ENCODE measurements around the gene UBC.

The UBC gene

DNA sequence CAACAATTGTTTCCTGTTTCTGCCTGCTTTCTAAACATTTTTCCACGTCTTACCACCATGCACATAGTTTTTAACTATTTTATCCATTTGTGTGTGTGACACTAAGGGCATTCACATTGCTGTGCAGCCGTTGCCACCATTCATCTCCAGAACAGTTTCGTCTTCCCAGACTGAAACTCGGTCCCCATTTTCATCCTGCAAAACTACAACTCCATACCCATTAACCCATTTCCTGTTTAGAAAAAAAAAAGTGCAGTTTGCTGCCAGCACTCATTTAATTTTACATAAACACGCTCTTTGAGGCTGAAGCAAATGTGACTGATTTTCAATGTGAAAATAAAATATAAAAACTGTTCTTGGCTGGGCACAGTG lies 15.5 kb downstream of the UBC start:
- H3F3A ChIP-seq (ENCODE audit: low read depth): no peaks in the 10 kb centered on the region
- H2AFZ ChIP-seq (ENCODE audit: low read length): 0 out of 2 replicates have a peak overlapping the region, but pooled peaks have one; percentile 18
- no peaks in the 10 kb centered on the region for H3K9me3 ChIP-seq (ENCODE audit: insufficient read depth, low read depth, low read length)
- no peaks in the 10 kb centered on the region for H3K27me3 ChIP-seq (ENCODE audit: insufficient read depth, low read length, poor library complexity, severe bottlenecking)
- peak overlapping the region; percentile 6 for H3K9ac ChIP-seq (ENCODE audit: low read depth, low read length, poor library complexity, severe bottlenecking)
- H3K79me2 ChIP-seq (ENCODE audit: insufficient read depth, low read length): no peaks in the 10 kb centered on the region
- no peaks in the 10 kb centered on the region for H4K20me1 ChIP-seq (ENCODE audit: insufficient read depth, low read length, poor library complexity, severe bottlenecking)
- no peaks in the 10 kb centered on the region for H3K36me3 ChIP-seq (ENCODE audit: insufficient read depth, low read length)
- TF ChIP-seq, protein P1, sequence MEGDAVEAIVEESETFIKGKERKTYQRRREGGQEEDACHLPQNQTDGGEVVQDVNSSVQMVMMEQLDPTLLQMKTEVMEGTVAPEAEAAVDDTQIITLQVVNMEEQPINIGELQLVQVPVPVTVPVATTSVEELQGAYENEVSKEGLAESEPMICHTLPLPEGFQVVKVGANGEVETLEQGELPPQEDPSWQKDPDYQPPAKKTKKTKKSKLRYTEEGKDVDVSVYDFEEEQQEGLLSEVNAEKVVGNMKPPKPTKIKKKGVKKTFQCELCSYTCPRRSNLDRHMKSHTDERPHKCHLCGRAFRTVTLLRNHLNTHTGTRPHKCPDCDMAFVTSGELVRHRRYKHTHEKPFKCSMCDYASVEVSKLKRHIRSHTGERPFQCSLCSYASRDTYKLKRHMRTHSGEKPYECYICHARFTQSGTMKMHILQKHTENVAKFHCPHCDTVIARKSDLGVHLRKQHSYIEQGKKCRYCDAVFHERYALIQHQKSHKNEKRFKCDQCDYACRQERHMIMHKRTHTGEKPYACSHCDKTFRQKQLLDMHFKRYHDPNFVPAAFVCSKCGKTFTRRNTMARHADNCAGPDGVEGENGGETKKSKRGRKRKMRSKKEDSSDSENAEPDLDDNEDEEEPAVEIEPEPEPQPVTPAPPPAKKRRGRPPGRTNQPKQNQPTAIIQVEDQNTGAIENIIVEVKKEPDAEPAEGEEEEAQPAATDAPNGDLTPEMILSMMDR (conservative IDR thresholded peaks at IDR 0.05; ENCODE audit: low read length): no peak
- no peak for TF ChIP-seq EZH2phosphoT487 (IDR thresholded peaks at IDR 0.05; ENCODE audit: borderline replicate concordance)
- H3K4me3 ChIP-seq (ENCODE audit: low read length, poor library complexity, severe bottlenecking): no peak overlapping the region
- peaks cover 4% of the 10 kb centered on the region for H3K4me1 ChIP-seq (ENCODE audit: insufficient read depth, low read length, poor library complexity, severe bottlenecking)
- peak overlapping the region; percentile 34 for H3K4me2 ChIP-seq (ENCODE audit: low read depth, low read length, poor library complexity, severe bottlenecking)
- H3K9me2 ChIP-seq (replicated peaks; ENCODE audit: low read depth, low read length): no peaks in the 10 kb centered on the region

DNA sequence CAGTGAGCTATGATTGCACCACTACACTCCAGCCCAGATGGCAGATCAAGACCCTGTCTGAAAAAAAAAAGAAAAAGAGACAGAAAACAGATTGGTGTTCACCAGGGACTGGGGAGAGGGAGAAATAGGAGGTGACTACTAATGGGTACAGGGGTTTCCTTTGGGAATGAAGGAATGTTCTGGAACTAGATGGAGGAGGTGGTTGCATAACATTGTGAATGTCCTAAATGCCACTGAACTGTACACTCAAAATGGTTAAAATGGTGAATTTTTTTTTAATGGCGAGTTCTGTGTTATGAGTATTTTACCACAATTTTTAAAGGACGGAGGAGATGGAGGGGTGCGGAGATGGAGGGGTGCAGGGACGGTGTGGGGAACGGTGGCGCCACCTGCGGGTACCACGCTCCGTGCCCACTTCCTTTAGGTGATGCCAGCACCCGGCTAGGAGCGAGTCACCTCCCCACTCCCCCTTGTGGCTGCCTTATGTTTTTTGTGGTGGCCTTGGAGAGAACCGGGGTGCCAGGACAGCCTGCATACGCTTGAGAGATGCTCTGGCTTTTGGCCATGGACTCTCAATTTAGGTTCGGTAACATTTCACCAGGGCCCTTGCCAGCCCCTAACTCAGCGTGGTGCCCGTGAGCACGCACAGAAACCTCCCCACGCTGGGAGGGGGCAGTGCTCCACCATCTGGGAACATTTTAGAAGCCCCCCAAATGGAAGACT lies 16.1 kb downstream of the UBC start:
- no peaks in the 10 kb centered on the region for H3F3A ChIP-seq (ENCODE audit: low read depth)
- H3K36me3 ChIP-seq (ENCODE audit: insufficient read depth, low read length): no peaks in the 10 kb centered on the region
- H3K4me1 ChIP-seq (ENCODE audit: insufficient read depth, low read length, poor library complexity, severe bottlenecking): peaks cover 4% of the 10 kb centered on the region
- peak overlapping the region; percentile 69 for H2AFZ ChIP-seq (ENCODE audit: low read length)
- no peaks in the 10 kb centered on the region for H3K27me3 ChIP-seq (ENCODE audit: insufficient read depth, low read length, poor library complexity, severe bottlenecking)
- no peaks in the 10 kb centered on the region for H4K20me1 ChIP-seq (ENCODE audit: insufficient read depth, low read length, poor library complexity, severe bottlenecking)
- H3K9me2 ChIP-seq (replicated peaks; ENCODE audit: low read depth, low read length): no peaks in the 10 kb centered on the region
- peak overlapping the region; percentile 34 for H3K4me2 ChIP-seq (ENCODE audit: low read depth, low read length, poor library complexity, severe bottlenecking)
- no peaks in the 10 kb centered on the region for H3K9me3 ChIP-seq (ENCODE audit: insufficient read depth, low read depth, low read length)
- no peaks in the 10 kb centered on the region for H3K79me2 ChIP-seq (ENCODE audit: insufficient read depth, low read length)
- TF ChIP-seq, protein P1 (conservative IDR thresholded peaks at IDR 0.05; ENCODE audit: low read length): peak; percentile 94
- TF ChIP-seq EZH2phosphoT487 (IDR thresholded peaks at IDR 0.05; ENCODE audit: borderline replicate concordance): no peak
- peak overlapping the region; percentile 6 for H3K9ac ChIP-seq (ENCODE audit: low read depth, low read length, poor library complexity, severe bottlenecking)
- no peak overlapping the region for H3K4me3 ChIP-seq (ENCODE audit: low read length, poor library complexity, severe bottlenecking)

DNA sequence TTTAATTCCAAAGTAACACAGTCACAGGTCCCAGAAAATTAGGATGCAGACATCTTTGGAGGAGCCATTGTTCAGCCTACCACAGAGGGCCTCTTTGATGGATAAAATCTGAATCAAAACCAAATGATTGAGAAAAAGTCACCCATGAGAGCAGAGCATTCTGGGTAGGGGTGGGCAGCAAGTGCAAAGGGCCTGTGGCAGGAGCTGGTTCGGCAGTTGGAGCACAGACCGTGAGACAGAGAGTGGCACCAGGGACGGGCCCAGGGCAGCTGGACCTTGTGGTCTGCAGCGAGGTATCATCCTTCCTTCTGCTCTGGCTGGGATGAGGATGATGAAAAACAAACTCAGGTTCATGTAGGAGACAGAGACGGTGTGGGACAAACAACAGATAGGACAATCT lies 18.0 kb downstream of the UBC start:
- H3K9me2 ChIP-seq (replicated peaks; ENCODE audit: low read depth, low read length): no peaks in the 10 kb centered on the region
- no peak overlapping the region for H2AFZ ChIP-seq (ENCODE audit: low read length)
- no peaks in the 10 kb centered on the region for H3K36me3 ChIP-seq (ENCODE audit: insufficient read depth, low read length)
- no peak overlapping the region for H3K4me2 ChIP-seq (ENCODE audit: low read depth, low read length, poor library complexity, severe bottlenecking)
- TF ChIP-seq, protein P1 (conservative IDR thresholded peaks at IDR 0.05; ENCODE audit: low read length): no peak
- no peak for TF ChIP-seq EZH2phosphoT487 (IDR thresholded peaks at IDR 0.05; ENCODE audit: borderline replicate concordance)
- no peak overlapping the region for H3K4me3 ChIP-seq (ENCODE audit: low read length, poor library complexity, severe bottlenecking)
- no peak overlapping the region for H3K9ac ChIP-seq (ENCODE audit: low read depth, low read length, poor library complexity, severe bottlenecking)
- H4K20me1 ChIP-seq (ENCODE audit: insufficient read depth, low read length, poor library complexity, severe bottlenecking): no peaks in the 10 kb centered on the region
- no peaks in the 10 kb centered on the region for H3F3A ChIP-seq (ENCODE audit: low read depth)
- peaks cover 4% of the 10 kb centered on the region for H3K4me1 ChIP-seq (ENCODE audit: insufficient read depth, low read length, poor library complexity, severe bottlenecking)
- no peaks in the 10 kb centered on the region for H3K79me2 ChIP-seq (ENCODE audit: insufficient read depth, low read length)
- H3K27me3 ChIP-seq (ENCODE audit: insufficient read depth, low read length, poor library complexity, severe bottlenecking): no peaks in the 10 kb centered on the region
- no peaks in the 10 kb centered on the region for H3K9me3 ChIP-seq (ENCODE audit: insufficient read depth, low read depth, low read length)

Data from Loucy (cell line).